Astrocyte of the hippocampus (primary cell): Measurements from ENCODE around the gene LUZP2.

ENCODE experiments used
- DNase-seq: peaks from one replicate; pipeline ENCODE4 v3.0.0; 2011; ENCODE audit warnings: low read depth, low spot score

Gene LUZP2

GRCh38 chr11:24709928-24710565, 213.2 kb downstream of the LUZP2 start:
- no peak for DNase-seq

- DNase-seq, result no peak
Observed at GRCh38 chr11:24714601-24715000, 217.7 kb downstream of the LUZP2 start.

GRCh38 chr11:24716403-24716802, 219.6 kb downstream of the LUZP2 start:
- no peak for DNase-seq

- DNase-seq, result no peak
Observed at GRCh38 chr11:24723231-24723630, 226.4 kb downstream of the LUZP2 start.

- DNase-seq, result no peak
Observed at GRCh38 chr11:24731554-24731953, 234.7 kb downstream of the LUZP2 start.

GRCh38 chr11:24734742-24735237, 237.9 kb downstream of the LUZP2 start:
- no peak for DNase-seq

- DNase-seq, result no peak
Observed at GRCh38 chr11:24738972-24739371, 242.1 kb downstream of the LUZP2 start.

- no peak for DNase-seq
Observed at GRCh38 chr11:24739637-24740036, 242.8 kb downstream of the LUZP2 start.

- no peak for DNase-seq
Observed at GRCh38 chr11:24747275-24748251, 250.7 kb downstream of the LUZP2 start.

- DNase-seq, result no peak
Observed at GRCh38 chr11:24748261-24748660, 251.4 kb downstream of the LUZP2 start.

GRCh38 chr11:24754406-24754805, 257.6 kb downstream of the LUZP2 start:
- no peak for DNase-seq

- no peak for DNase-seq
Observed at GRCh38 chr11:24755260-24755839, 258.5 kb downstream of the LUZP2 start.

- DNase-seq, result no peak
Observed at GRCh38 chr11:24759742-24760141, 262.9 kb downstream of the LUZP2 start.

GRCh38 chr11:24760681-24761080, 263.8 kb downstream of the LUZP2 start:
- no peak for DNase-seq

GRCh38 chr11:24762076-24762475, 265.2 kb downstream of the LUZP2 start:
- DNase-seq, result no peak

- no peak for DNase-seq
Observed at GRCh38 chr11:24767411-24767810, 270.6 kb downstream of the LUZP2 start.

GRCh38 chr11:24773322-24773721, 276.5 kb downstream of the LUZP2 start:
- no peak for DNase-seq

- DNase-seq, result no peak
Observed at GRCh38 chr11:24779791-24780190, 282.9 kb downstream of the LUZP2 start.

GRCh38 chr11:24781288-24781687, 284.4 kb downstream of the LUZP2 start:
- no peak for DNase-seq

GRCh38 chr11:24793479-24793878, 296.6 kb downstream of the LUZP2 start:
- DNase-seq, result no peak

GRCh38 chr11:24794064-24794463, 297.2 kb downstream of the LUZP2 start:
- DNase-seq, result no peak

- no peak for DNase-seq
Observed at GRCh38 chr11:24805671-24806070, 308.8 kb downstream of the LUZP2 start.
